B cell (primary cell): ENCODE data around the gene MUC6.

Experiments used
- EZH2 ChIP-seq: IDR thresholded peaks from 2 replicates; pipeline ENCODE4 v1.6.1; 2012; ENCODE audit warnings: borderline replicate concordance, low read depth, mild to moderate bottlenecking, moderate library complexity, low read length; ENCODE audit not compliant: insufficient read depth, poor library complexity, severe bottlenecking
- TF ChIP-seq, protein P1 (sequence below): fragments of 200-600 bp; IDR thresholded peaks from one replicate; pipeline ENCODE4 v1.8.0; 2022; ENCODE audit warnings: antibody characterized with exemption, mild to moderate bottlenecking

DNA sequence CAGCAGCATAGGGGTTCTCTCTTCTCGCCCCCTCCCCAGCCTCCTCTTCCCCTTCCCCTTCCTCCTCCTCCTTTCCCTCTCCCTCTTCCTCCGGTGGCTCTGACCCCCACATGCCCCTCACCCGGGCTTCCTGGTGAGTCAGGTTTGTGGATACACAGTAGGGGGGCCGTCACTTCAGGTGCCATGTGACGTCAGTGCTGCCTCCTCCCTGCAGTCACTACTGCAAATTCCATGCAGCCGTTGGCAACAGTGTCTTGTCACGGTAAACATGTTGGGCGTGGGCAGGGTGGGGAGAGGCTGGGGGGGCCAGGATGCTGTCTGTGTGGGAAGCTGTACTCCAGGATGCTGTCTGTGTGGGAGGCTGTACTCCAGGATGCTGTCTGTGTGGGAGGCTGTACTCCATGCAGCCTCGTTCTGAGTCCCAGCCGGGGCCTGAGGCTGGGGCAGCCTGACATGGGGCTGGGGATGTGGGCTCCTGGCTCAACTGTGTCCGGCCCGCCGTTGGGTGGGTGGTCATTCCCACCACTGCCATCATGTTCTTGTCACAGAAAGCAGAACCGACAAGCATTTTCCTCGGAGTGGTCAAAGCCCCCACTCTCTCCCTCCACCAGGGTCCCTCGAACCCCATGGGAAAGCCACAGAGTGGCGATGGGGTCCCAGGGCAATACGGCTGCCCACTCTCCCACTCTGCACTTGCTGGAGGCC, 35.8 kb upstream of the MUC6 start:
- TF ChIP-seq, protein P1, sequence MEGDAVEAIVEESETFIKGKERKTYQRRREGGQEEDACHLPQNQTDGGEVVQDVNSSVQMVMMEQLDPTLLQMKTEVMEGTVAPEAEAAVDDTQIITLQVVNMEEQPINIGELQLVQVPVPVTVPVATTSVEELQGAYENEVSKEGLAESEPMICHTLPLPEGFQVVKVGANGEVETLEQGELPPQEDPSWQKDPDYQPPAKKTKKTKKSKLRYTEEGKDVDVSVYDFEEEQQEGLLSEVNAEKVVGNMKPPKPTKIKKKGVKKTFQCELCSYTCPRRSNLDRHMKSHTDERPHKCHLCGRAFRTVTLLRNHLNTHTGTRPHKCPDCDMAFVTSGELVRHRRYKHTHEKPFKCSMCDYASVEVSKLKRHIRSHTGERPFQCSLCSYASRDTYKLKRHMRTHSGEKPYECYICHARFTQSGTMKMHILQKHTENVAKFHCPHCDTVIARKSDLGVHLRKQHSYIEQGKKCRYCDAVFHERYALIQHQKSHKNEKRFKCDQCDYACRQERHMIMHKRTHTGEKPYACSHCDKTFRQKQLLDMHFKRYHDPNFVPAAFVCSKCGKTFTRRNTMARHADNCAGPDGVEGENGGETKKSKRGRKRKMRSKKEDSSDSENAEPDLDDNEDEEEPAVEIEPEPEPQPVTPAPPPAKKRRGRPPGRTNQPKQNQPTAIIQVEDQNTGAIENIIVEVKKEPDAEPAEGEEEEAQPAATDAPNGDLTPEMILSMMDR: no peak
- TF ChIP-seq EZH2: no peak
